Cardiac muscle cell (in vitro differentiated cells and primary cell): Measurements from ENCODE around the gene KDR. TPM values are rescaled to one million over a fixed set of nuclear protein-coding genes. Genes with fewer than 3 reads are reported as not detected.
A peak's percentile ranks its signal among the peaks of the same experiment; 100 is the strongest.

ENCODE experiments used
- DNase-seq, 2 donors: peaks; one replicate each; pipeline versions ENCODE4 v3.0.0 to v3.0.0-alpha.2; 2010 to 2017; ENCODE audit warnings: low read depth in 1 of 2, low spot score in 1 of 2
- H3K27ac ChIP-seq: fragments of 200-600 bp; sonication (generic); 2 replicates; pipeline ENCODE4 v1.5.1; 2016
- H3K27me3 ChIP-seq: fragments of 200-600 bp; sonication (generic); 2 replicates; pipeline ENCODE4 v1.6.0; 2016; ENCODE audit warnings: control low read depth
- H3K36me3 ChIP-seq: fragments of 200-600 bp; sonication (generic); 2 replicates; pipeline ENCODE4 v1.5.1; 2016; ENCODE audit warnings: control low read depth
- H3K4me1 ChIP-seq: fragments of 200-600 bp; sonication (generic); 2 replicates; pipeline ENCODE4 v1.8.1; 2017; ENCODE audit warnings: low read depth, mild to moderate bottlenecking, mixed run types
- H3K4me3 ChIP-seq: fragments of 200-600 bp; sonication (generic); 2 replicates; pipeline ENCODE4 v1.5.1; 2016; ENCODE audit warnings: mild to moderate bottlenecking
- H3K9me3 ChIP-seq: fragments of 200-600 bp; sonication (generic); 2 replicates; pipeline ENCODE4 v1.5.1; 2017; ENCODE audit warnings: low read depth, mild to moderate bottlenecking, control low read depth
- CTCF ChIP-seq: IDR thresholded peaks from 2 replicates; pipeline ENCODE4 v1.5.1; 2012; ENCODE audit warnings: low read depth, mild to moderate bottlenecking, low read length
- polyA plus RNA-seq: library from polyadenylated mRNA; unstranded; fragments of >200 nt; fragmentation: Nextera tagmentation; extraction: Ambion mirVana; gene quantifications from 2 replicates; pipeline ENCODE4 v1.2.1, GENCODE V29; 2016
- total RNA-seq: library from RNA; depleted of rRNA; stranded (reverse); fragments of >200 nt; gene quantifications from 2 replicates; pipeline ENCODE4 v1.2.3, GENCODE V29; 2016

Gene KDR
- total and polyA plus RNA-seq, 2 experiments from 2014 or later = 55.6 to 67.8 TPM

- Histone ChIP-seq H3K27me3 (no peaks in the 10 kb centered on the region), H3K27ac (no peak overlapping the region), H3K9me3 (no peaks in the 10 kb centered on the region), H3K36me3 (no peaks in the 10 kb centered on the region), H3K4me3 (no peak overlapping the region), H3K4me1 (no peaks in the 10 kb centered on the region)
- no peak for TF ChIP-seq CTCF
- DNase-seq = no peak
Measured at GRCh38 chr4:55162396-55162795, 37.0 kb upstream of the KDR start.

- H3K9me3 ChIP-seq = no peaks in the 10 kb centered on the region
- H3K36me3 ChIP-seq = no peaks in the 10 kb centered on the region
- H3K4me3 ChIP-seq = no peak overlapping the region
- no peak for DNase-seq
- H3K4me1 ChIP-seq = no peaks in the 10 kb centered on the region
- H3K27ac ChIP-seq = no peak overlapping the region
- no peak for TF ChIP-seq CTCF
- no peaks in the 10 kb centered on the region for H3K27me3 ChIP-seq
Measured at GRCh38 chr4:55161739-55162138, 36.3 kb upstream of the KDR start.

- Histone ChIP-seq H3K4me3 (no peak overlapping the region), H3K4me1 (no peaks in the 10 kb centered on the region), H3K27ac (no peak overlapping the region), H3K9me3 (no peaks in the 10 kb centered on the region), H3K27me3 (no peaks in the 10 kb centered on the region), H3K36me3 (no peaks in the 10 kb centered on the region)
- TF ChIP-seq CTCF = no peak
- DNase-seq = peak in 1 of 2 donors; percentile 63
Measured at GRCh38 chr4:55159851-55160250, 34.5 kb upstream of the KDR start.

- H3K4me1 ChIP-seq = no peaks in the 10 kb centered on the region
- DNase-seq = no peak
- no peak for TF ChIP-seq CTCF
- H3K9me3 ChIP-seq = no peaks in the 10 kb centered on the region
- H3K4me3 ChIP-seq = no peak overlapping the region
- no peaks in the 10 kb centered on the region for H3K36me3 ChIP-seq
- no peak overlapping the region for H3K27ac ChIP-seq
- H3K27me3 ChIP-seq = no peaks in the 10 kb centered on the region
Measured at GRCh38 chr4:55158957-55159356, 33.6 kb upstream of the KDR start.

GRCh38 chr4:55157559-55158277 is 32.3 kb upstream of the KDR start:
- TF ChIP-seq CTCF = no peak
- DNase-seq = no peak
- Histone ChIP-seq H3K4me1 (no peaks in the 10 kb centered on the region), H3K4me3 (no peak overlapping the region), H3K27me3 (no peaks in the 10 kb centered on the region), H3K36me3 (no peaks in the 10 kb centered on the region), H3K9me3 (no peaks in the 10 kb centered on the region), H3K27ac (no peak overlapping the region)
